Dermis blood vessel endothelial cell (primary cell): ENCODE results near the gene NODAL. TPM values are rescaled to one million over a fixed set of nuclear protein-coding genes. Genes with fewer than 3 reads are reported as not detected.

Experiments used
- DNase-seq: peaks from one replicate; pipeline ENCODE4 v3.0.0; 2010
- total RNA-seq: library from RNA; depleted of rRNA; stranded (reverse); fragments of >200 nt; gene quantifications from 2 replicates; pipeline ENCODE4 v1.2.3, GENCODE V29; 2014

NODAL gene
- total RNA-seq, 1 donor from 2014 or later: not detected

DNA sequence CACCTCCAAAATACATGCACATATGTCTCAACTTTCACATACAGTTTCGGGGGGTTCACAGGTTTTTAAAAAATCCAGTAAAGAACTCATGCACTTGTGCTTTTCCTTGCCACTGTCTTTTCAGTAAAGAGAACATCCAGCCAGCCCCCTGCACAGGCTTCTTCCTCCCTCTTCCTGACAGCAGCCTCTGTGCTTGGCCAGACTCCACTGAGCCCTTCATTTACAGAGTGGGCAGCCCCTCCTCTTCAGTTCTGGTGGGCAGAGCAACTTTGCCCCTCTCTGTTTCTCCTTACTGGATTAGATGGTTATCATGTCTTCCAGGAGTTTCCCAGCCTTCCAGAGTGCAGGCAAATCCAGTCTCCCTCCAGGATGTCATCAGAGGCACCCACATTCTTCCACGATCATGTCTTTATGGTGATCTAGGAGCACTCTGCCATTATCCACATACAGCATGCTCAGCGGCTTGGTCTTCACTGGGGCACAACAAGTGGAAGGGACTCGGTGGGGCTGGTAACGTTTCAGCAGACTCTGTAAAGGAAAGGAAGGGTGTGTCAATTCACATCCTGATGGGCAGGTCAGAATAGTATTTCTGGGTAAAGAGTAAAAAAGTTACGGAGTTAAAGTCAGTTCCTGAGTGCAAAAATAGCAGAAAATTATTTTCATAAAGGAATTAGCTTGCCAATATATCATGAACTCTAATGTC, 8.8 kb downstream of the NODAL start:
- no peak for DNase-seq

DNA sequence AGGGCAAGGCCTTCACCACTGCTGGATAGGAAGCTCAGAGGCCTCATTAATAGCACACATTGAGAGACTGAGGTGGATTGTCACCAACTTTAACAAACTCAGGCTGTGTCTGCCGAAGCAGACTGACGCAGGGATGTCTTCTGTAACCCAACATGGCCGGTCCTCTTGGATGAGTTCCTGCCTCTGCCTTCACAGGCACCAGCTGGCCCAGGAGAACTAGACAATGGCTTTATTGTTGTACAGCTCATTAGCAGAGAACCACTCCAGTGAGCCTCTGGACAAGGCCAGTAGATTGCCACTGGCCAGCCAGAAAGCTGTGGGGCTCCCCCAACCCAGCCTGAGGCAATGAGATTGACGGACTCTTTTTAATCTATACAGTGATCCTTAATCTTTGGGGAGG, 9.4 kb downstream of the NODAL start:
- DNase-seq: peak; percentile 17

DNA sequence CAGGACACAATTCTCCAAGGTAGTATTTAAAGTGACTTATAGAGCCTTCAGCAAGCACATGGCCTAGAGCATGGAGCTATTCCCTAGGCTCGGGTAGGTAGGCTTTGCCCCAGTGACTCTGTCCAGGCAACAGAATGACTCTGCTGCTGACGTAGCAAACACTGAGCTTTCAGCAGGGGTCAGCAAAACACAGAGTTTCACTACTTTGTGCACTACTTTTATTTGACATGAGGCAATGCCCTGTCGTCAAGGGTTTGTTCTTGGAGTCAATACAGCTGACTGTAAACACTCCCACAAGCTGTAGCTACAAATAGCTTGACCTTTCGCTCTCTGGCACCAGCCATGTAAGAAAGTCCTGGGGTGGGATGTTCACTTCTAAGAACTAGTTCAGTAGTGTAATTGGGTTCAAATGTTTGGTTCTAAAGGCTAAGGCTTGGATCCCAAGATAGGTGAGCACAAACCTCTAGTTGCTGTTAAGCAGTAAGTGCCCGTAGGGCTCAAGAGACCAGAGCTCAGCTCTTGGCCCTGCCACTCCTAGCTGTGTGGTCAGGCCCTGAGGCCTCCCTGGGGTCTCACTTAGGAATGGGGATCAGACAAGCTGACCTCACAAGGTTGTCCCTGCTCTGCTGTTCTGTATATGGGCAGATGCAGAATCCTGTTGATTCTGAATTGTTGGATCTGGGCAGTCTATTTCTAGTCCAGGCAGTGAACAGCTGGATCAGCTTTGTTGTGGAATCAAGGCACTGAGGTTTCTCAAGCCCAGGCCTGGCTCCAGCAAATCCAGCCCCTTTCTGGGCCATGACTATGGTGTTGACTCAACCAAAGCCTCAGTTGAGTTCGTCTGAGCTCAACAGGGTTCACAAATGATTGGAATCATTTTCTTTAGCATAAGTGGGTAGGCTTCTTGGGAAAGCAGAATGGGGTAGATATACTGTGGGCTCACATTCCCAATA, 10.7 kb downstream of the NODAL start:
- no peak for DNase-seq

DNA sequence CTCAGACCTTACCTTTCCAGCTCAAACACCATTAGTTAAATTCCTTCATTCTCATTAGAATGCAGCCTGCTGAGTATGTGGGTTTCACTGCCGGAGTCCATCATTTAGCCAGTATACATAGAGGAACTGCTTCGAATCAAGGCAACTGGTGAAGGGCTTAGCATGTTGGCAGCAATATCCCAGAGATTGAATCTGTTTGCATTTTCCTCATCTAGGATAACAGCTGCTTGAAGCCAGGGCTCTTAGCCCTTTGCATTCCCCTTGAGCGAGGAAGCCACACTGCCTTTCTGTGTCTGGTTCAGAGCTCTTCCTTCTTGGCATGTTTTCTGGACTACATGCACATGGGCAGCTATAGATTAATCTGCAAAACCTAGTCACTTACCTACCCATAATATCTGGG, 14.7 kb downstream of the NODAL start:
- no peak for DNase-seq

DNA sequence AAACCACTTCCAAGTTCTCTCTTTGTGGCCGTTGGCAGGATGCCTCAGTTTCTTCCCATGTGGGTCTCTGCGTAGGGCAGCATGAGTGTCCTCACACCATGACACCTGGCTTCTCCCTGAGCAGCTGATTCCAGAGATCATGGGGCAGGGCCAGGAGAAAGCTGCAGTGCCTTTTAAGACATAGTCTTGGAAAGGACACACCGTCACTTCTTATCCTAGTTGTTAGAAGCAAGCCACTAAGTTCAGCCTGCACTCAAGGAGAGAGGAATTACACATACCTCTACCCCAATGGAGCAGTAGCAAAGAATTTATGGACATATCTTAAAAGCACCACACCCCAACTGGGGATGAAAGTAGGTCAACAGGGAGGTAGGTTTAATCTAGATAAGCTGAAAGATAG, 16.4 kb downstream of the NODAL start:
- no peak for DNase-seq

DNA sequence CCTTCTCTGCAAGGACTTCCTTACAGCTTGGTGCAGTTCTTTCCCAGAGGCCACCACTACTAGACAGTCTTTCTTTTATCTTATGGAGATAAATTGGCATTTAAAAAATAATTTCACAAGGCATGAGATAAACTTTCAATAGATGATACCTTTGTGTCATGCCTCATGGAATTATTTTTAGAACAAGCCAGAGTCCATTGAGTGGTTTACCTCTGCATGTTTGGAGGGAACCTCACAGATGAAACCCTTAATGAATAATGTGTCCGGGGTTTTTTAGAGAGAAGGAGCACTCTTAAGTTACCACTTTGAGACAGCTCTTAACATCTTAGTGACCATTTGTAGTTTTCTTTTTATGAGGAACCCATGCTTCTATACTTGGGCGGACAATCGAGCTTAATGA, 17.2 kb downstream of the NODAL start:
- no peak for DNase-seq

DNA sequence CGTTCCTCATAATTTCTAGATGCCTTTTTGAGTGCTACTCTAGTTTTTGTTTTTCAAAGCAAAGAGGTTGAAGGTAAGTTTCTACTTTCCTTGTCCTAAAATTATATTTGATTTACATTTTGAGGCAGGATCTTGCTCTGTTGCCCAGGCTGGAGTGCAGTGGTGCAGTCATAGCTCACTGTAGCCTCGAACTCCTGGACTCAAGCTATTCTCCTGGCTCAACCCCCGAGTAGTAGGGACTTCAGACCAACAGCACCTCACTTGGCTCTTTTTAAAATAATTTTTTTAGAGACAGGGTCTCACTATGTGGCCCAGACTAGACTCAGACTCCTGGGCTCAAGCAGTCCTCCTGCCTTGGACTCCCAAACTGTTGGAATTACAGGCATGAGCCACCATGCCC, 22.8 kb downstream of the NODAL start:
- no peak for DNase-seq

DNA sequence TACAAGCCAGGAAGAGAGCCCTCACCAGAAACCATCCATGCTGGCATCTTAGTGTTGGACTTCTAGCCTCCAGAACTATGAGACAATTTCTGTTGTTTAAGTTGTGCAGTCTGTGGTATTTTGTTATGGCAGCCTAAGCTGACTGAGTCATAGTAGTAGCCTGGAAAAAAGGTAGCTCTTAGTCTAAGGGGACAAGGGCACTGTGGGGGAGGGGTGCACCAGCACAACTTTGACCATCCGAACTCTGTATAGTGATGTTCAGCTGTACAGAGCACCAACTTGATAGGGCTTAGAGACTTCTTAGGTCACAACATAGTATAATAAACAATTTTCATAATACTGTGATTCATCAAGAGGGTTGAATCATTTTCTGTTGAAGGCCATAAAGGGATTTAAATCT, 23.3 kb downstream of the NODAL start:
- no peak for DNase-seq

DNA sequence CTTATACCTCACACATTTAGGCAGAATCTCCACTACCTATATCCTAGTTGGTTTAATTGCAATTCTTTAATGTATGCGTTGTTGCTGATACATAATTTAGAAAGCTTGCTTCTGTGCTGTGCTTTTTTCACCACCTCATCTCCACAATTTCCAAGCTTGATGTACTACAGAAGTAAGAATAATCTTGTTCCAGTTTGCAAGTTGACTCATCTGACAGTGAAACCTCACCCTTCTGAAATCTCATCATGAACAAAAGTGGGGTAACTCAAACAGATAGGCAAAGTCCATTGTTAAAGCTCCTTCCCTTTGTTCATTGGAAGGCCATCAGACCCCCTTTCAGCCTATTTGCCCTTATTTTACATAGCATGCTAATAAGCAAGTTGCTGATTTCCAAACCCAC, 23.9 kb downstream of the NODAL start:
- no peak for DNase-seq

DNA sequence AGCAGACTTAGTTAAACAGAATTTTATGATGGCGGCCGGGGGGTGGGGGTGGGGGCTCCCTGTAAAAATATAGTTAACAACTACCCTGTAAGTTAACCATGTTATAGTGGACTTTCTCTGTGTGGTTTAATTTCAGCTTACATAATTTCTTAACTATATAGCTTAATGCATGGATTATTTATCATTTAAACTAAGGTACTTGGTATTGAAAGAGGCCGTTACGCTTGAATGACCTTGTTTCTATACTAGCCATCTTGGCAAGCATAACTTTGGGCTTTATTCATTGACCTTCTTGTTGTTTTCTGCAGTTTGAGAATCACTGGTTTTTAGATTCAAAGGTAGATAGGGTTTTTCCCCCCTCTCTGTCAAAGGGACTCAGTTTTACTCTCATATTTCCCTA, 29.1 kb downstream of the NODAL start:
- no peak for DNase-seq

DNA sequence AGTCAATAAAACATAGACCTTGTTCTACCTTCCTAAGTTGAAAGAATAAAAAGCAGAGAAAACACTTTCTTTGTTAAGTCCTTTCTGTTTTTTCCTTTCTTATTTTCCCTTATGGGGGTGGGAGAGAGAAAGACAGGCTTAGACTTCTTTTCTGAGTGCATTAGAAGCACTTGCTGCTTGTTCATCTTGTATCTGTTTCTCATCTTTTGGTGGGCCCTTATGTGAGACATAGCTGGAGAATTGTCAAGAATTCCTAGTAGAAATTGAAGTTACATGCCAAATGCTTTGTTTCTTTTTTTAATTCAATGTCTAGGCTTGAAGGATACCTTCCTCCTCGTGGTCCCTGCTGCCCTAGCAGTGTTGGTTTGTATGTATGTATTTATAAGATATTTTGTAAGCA, 30.9 kb downstream of the NODAL start:
- DNase-seq: no peak

DNA sequence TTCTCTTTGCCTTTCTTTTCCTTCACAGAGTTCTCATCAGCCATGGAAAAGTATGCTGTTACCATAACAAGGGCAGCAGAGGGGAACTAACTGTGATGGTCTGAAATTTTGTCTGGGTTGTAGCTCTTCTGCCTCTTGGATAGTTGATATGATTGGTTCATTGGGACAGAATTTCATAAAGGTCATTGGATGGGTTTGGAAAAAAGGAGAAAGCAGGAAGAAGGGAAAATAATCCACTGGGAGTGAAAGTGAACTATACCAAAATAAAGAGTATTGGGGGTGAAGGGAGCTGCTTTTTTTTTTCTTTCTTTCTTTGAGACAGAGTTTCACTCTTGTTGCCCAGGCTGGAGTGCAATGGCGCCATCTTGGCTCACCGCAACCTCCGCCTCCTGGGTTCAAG, 31.7 kb downstream of the NODAL start:
- DNase-seq: no peak

DNA sequence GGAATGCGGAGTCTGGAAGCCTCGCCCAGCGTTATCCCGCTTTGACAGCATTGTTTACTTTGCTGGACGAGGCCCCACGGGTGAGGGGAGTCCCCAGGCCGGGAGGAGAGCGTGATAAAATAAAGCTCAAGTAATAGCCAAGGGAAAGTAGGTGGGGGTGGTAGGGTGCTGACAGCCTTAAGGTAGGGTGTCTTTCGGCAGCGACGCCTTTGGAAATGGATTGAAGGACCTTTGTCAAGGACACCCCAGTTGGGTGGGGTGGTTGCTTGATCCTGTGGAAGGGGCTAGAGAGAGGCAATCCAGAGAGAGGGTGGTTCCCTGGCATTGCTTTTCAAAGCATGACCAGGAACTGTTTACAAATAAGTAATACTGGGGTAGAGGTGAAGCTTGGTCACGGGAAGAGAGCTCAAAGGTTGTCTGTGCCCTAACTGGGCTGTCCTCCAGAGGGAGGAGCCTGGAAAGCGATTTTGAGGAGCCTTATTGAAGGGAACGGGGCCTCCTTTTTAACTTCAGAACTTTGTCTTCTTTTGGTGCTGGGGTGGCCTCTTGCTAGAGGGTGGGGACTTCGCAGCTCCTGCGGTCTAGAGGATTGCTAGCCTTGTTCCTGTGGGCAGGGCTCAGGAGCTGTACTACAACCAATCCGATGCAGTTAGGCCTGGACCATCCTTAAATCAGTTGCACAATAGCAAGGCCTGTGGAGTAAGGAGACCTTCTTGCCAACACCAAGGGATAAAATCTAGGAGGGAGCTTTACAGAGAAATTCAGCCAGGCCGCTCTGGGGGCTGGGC, 36.2 kb downstream of the NODAL start:
- peak; percentile 73 for DNase-seq

DNA sequence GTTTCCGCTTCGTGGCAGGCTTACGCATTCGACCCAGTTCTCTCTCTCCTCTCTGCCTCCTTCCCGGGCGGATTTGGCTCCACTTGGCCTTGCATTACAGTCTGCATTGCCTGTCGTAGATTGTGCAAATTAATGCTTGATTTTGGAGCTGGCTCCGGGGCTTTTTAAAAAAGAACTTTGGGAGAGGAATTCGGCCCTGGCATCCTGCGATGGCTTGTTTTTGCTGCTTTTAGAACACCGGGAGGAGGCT, 36.8 kb downstream of the NODAL start:
- DNase-seq: peak; percentile 50

DNA sequence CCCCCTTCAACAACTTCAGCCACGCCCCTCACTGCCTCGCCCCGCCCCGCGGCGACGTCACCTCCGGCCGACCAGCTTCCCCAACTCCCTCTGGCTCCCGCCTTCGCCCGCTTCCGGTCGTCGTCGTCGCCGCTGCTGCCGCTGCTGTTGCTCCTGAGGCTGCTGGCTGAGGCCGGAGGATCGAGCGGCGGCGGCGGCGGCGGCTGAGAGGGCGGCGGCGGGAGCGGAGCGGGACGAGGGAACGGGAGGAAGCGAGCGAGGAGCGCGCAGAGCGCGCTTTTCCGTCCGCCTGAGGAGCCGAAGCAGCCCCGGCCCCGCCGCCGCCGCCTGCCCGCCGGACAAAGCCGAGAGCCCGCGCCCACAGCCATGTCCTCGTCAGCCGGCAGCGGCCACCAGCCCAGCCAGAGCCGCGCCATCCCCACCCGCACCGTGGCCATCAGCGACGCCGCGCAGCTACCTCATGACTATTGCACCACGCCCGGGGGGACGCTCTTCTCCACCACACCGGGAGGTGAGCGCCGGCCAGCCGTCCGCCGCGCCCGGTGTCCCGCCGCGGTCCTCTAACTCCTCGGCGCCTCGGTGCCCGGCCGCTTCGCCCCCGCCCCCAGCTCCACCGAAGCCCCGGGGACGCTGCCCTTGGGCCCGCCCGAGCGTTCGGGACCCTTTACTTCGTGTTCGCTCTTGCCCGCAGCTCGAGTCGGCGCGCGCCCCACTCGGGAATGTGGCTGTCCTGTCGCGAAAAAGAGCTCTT, 37.3 kb downstream of the NODAL start, which contains the start of gene EIF4EBP2:
Gene EIF4EBP2 (plus strand): TSS at position 110 of the 751 bp plus-strand sequence. CDS start 257 bp downstream, at position 367.
- DNase-seq: peak; percentile 98

DNA sequence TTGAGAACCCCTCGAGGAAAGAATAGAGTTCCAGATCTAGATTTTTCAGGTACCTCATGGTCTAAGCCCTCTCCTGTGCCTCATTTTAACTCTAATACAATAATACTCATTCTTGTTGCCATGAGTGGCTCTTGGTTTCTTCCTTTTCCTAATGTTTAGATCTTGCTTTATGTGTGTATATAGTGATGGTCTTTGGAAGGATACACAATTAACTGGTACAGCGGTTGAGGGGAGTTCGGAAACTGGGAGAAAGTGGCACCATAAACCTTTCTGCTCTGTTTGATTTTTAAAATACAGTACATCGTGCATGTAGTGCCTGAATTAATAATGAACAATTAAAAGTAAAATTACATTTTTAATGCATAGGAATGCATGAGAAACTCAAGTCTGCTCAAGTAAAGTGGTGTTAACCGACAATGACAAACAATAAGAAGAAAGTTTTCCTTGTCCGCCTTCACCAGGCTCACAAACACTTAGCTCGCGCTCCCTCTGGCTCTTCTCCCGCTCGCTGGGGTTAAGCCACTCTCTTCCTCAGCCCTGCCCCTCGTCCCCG, 37.9 kb downstream of the NODAL start:
- no peak for DNase-seq

DNA sequence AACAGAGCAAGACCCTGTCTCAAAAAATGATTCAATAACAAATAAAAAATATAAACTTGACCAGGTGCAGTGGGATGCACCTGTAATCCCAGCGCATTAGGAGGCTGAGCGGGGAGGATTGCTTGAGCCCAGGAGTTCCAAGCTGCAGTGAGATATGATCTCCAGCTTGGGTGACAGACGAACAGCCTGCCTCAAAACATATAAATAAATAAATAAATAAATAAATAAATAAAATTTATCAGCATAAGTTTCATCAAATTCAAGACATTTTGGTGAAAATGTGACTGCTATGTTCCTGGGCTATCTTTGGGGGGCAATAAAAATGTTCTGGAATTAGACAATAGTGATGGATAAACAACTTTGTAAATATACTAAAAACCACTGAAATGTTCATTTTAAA, 42.3 kb downstream of the NODAL start:
- no peak for DNase-seq

DNA sequence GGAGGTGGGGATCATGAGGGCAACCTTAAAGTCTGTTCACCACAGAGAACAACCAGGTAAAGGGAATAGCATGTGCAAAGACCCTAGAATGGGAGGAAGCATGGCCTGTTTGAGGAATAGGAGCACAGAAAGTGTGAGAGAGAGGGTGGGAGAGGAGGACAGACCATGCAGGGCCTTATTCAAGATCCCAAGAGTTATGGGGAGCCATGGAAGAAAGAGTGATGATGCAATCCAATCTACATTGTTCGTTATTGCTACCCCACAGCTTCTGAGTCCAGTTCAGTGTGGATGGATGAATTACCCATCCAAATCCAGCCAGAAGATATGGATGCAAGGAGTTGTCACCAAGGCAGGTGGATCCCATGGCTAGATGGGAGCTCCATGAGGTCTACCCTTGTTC, 45.3 kb downstream of the NODAL start:
- DNase-seq: no peak

DNA sequence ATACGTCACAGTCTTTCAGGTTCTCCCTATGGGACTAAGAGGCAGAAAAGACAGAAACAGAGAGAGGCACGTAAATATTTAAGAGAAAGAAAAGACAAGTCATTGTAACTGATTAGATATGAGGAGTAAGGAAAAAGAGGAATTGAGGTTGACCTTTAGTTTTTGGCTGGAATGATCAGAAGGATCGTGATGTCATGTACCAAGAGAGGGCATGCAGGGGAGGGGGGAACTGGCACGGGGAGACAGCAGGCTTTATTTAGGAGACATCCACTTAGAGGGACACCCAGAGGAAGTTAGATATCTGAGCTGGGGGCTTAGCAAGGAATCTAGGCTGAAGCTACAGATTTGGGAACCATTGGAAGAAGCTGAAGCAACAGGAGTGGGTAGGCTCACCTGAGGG, 49.8 kb downstream of the NODAL start:
- no peak for DNase-seq
